GM12873 (cell line): ENCODE measurements around the gene SLAIN2.

Experiments used
- TF ChIP-seq, protein P1 (sequence below): IDR thresholded peaks from 2 replicates; pipeline ENCODE4 v1.5.1; 2012; ENCODE audit warnings: low read depth, mild to moderate bottlenecking, moderate library complexity, low read length, control low read depth; ENCODE audit not compliant: insufficient read depth; ENCODE audit errors: missing control alignments

Gene SLAIN2

DNA sequence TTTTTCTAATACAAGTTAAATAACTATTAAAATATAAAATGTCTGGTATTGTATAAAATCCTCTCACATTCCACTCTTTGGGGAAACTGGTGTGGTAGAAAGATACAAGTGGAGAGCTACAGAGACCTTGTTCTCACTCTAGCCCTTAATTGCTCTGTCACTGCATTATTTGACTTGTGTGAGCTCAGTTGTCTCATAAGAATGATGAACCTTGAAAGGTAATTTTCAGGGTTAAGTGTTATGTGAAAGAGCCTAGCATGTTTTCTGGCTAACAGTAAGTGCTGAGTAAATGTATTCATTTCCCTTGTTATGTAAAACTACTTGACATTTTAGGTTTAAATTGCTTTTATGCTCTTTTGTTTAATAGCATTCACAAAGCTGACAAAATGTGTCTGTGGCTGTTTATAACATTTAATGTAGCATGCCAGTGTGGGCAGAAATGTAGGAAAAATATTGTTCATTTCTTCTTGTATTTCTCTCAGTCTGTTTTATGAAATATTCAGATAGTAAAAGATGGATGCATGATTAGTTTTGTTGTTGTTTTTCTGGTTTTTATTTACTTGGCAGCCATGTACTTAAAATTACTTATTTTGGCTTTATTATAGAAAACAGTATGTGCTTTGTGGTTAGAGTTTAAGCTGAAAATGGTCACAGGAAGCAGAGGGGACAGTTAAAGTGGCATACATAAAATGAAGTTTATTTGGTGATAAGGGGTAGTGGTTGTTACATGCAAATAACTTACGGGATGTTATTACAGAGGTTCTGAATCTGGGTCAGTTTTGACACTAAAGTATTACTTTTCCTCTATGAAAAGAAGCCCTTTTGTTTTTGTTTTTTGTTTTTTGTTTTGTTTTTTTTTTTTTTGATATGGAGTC, 29.2 kb downstream of the SLAIN2 start:
- TF ChIP-seq, protein P1, sequence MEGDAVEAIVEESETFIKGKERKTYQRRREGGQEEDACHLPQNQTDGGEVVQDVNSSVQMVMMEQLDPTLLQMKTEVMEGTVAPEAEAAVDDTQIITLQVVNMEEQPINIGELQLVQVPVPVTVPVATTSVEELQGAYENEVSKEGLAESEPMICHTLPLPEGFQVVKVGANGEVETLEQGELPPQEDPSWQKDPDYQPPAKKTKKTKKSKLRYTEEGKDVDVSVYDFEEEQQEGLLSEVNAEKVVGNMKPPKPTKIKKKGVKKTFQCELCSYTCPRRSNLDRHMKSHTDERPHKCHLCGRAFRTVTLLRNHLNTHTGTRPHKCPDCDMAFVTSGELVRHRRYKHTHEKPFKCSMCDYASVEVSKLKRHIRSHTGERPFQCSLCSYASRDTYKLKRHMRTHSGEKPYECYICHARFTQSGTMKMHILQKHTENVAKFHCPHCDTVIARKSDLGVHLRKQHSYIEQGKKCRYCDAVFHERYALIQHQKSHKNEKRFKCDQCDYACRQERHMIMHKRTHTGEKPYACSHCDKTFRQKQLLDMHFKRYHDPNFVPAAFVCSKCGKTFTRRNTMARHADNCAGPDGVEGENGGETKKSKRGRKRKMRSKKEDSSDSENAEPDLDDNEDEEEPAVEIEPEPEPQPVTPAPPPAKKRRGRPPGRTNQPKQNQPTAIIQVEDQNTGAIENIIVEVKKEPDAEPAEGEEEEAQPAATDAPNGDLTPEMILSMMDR = no peak

DNA sequence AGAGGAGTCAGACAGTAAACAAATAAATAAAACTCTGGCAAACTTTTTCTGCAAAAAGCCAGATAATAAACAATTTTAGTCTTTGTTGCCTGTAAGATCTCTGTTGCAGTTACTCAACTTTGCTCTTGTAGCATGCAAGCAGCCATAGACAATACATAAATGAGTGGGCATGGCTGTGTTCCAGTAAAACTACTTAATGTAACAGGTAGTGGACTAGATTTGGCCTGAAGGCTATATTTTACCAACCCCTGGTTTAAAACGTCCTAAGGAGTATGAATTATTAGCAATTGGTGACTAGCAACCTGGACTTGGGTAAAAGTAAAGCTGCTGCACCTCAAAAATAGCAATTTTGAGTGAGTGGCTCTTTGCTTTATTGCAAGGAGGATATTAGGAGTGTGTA, 30.9 kb downstream of the SLAIN2 start:
- TF ChIP-seq, protein P1 = no peak

DNA sequence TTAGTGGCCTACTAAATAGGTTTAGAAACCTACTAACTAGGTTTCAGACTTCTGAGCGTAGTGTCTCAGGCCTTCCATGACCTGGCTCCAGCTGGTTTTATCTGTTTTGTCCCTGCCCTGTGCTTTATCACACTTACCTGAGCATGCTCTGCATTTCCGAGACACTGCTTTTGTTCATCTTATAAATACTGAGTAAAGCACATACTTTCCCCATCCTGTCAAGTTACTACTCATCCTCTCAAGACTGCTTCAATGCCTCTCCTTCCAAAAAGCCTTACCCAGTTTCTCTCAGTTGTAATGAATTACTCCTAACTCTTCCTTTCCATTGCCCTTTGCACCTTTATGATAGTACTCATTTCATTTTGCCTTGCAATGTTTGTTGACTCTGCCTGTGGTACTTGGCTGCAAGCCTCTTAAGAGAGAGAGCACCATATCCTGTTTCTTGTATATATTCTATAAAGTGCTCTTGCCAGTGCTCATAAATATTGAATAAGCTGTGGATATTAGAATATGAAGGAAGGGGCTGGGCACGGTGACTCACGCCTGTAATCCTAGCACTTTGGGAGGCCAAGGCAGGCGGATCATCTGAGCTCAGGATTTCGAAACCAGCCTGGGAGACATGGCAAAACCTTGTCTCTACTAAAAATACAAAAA, 34.4 kb downstream of the SLAIN2 start:
- TF ChIP-seq, protein P1 = no peak

DNA sequence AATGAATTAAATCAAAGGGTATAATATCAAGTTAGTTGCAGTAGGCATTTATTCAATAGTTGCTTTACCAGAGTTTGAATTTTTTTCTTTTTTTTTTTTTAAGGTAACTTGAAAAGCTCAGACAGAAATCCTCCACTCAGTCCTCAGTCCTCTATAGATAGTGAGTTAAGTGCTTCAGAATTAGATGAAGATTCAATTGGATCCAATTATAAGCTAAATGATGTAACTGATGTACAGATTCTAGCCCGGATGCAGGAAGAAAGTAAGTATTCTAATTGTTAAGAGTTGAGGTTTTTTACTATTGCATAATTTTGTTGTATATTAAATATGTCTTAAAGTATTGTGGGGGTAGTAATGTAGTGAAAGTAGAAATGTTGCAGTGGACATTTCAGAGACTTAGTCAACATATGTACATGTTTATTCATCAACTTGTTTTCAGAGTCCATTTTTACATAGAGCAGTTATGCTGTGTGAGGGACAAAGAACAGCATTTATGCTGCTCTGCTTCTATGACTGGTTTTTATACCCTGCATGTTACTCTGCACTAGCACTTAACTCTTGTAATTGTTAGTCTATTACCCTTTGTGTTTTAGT, 38.4 kb downstream of the SLAIN2 start:
- TF ChIP-seq, protein P1 = no peak

DNA sequence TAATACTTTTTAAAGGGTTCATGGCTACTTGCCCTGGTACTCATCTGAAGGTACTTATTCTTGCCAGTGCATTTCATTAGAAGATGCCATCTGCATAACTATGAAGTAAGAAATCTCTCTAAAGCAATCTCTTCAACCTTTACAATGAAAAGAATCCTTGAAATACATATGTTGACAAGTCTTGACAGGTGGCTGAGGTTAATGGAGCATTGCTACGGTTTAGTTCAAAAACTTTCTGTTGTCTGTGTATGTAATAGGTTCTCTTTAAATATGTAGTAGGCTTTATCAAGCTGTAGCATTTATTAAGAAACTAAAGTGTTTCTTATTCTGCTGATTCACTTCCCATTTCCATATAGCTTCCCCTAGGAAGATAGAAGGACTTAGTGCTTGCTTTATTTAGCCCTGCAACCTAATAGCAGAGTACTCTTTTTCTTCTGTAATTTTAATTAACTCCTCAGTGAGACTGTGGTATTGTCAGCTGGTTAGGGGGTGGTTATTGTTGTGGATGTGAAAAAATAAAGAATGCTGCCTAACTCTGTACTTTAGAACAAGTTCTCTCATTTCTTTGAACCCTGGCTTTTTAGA, 39.3 kb downstream of the SLAIN2 start:
- TF ChIP-seq, protein P1 = no peak

DNA sequence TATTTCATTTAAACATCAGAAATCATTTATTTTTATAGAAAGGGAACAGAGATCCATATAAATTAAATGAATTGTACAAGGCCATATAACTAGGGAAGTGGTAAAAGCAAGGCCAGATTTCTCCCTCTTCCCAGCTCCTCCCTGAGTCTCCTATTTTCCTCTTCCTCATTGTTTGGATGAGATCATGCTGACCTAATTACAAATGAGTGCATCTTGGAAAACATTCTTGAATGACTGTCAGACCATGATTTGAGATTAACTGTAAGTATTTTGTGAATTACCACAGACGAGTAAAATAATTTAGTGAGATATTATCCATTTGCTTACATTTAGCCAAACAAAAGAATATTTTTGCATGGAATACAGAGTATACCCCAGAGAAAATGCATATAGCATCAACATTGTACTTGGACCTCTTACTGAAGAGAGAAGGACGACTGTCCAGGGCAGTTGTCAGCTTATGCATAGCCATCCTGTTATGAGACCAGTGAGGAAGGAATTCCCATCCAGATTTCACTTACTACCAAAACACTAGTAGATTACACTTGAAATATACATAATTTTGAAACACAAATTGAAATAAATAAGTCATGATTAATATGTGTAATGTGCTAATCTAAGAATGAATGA, 47.3 kb downstream of the SLAIN2 start:
- TF ChIP-seq, protein P1 = no peak
